ENCODE measurements around the gene FXYD1.

- no peak for TF ChIP-seq GABPA (IDR thresholded peaks at IDR 0.05 in 1 of 2, conservative IDR thresholded peaks at IDR 0.05 in 1 of 2)
- TF ChIP-seq REST (IDR thresholded peaks at IDR 0.05) = no peak
These were observed 12.0 kb upstream of the FXYD1 start for GRCh38 chr19:35126624-35126959.
